ENCODE data around the gene NRXN2.

The NRXN2 gene

DNA sequence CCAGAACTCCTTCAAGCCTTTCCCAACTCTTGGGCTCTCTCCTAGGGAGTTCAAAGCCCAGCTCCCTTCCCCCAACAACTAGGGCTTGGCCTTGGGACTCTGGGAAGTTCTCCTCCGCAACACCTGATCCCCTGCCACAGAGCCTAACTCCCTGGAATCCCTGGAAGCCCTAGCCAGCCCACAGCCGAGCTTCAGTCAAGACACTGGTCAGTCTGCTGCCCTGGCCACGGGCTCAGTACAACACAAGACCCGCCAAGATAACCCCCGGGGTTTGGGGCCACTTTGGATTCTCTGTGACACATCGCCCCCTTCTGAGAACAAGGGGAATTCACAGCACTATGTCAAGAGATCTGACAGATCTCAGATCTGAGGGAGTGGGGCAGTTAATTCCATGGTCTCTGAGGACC lies 73.7 kb downstream of the NRXN2 start:
- no peak for DNase-seq (ENCODE audit: low spot score)

DNA sequence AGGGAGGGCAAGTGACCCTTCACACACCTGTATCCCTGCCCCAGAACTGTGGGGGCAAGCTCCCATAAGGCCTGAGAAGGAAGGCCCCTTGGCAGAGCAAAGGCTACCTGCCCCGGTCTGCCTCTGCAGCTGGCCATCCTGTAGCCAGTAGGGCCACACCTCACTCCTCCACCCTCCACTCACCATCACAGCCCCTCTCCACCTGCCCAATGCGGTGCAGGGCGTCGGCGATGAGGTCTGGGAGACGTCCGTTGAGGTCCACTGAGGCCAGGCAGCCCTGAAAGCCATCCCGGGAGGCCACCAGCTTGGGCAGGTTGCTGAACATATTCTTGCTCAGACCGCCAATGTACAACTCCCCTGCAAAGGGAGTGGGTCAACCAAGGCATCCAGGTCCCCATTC lies 74.4 kb downstream of the NRXN2 start:
- no peak for DNase-seq (ENCODE audit: low spot score)

DNA sequence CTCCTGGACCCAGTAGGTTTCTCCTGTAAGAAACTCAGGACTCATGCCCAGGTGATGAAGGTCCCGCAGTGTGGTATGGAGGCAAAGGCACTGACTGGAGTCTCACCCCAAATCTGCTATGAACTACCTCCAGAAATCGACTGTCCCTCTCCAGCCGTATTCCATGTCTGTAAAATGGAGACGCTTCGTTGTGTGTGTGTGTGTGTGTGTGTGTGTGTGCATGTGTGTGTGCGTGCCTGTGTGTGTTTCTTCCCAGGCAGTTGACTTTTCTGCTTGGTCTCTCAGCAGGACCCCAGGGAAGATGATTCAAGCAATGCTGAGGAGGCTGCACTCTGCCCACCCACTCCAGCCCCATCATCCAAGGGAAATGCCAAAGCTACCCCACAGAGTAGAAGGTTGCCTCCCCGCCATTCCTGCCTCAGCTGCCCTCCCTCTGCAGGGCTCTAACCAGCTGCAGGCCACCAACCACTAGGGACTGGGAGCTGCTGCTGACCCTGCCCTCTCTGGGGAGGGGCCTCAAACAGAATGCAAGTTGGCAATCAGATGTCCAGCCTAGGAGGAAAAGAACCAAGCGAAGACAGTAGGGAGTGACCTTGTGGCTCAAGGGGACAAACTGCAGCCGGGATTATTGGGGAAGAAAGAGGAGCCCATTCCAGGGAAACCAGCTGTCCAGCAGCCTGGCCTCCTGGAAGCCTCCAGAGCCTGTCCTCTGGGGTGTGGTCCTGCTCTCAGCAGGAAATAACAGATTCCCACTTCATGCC lies 75.8 kb downstream of the NRXN2 start:
- DNase-seq (ENCODE audit: low spot score) = no peak

DNA sequence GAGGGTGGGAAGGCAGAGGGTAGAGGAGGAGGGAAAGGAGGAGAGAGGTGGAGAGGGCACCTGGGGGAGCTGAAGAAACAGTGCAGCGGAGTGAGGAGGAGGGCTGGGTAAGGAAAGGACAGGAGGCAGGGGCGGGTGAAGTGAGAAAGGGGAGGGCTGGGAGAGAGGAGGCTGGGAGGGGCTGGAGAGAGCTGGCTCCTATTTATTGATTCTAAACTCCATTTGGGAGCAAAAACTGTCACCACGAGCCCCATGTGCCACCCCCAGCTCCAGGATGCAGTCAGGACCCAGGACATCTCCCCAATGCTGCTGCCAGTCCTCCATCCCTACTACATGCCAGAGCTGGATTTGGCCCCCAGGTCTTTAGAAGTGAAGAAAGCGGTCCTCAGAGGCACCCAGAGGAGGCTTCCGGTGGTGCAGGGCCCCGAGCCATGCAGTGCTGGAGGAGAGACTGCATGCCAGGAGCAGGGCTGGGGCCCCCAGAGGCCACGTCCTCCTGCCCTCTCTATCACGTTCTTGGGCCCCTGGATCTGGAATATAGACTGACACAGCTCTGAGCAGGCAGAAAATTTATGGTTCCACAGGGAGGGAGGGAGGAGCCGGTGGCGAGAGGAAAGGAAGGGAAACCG lies 78.2 kb downstream of the NRXN2 start:
- DNase-seq (ENCODE audit: low spot score) = no peak

DNA sequence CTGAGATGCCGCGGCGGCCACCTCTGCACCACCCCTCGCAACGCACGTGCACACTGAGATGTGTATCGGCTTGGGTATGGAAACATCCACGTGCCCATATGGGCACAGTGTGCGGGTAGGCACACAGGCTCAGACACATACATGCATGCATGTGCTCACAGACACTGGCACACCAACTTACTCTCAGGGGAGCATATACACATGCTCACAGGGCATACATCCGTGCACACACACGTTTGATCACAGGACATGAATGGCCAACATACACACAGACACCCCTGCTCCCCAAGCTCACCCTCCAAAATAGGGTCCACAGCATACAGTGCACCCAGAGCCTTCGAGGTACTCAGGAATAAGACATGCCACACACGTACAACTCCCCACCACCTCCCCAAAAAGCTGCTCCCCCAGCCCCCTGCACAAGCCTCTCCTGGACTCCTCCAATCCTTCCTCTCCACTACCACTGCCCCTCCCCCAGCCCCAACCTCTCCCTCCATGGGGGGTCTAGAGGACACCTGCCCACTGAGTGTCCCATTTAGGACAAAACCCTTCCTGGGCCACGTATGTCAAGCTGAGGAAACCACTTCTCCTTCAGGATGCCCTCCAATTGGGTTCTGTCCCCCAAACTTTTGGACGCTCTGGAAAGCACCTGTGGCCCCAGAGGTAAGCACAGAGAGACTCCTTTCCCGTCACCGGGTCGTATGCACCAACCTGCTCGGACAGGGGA lies 78.9 kb downstream of the NRXN2 start:
- DNase-seq (ENCODE audit: low spot score) = no peak

DNA sequence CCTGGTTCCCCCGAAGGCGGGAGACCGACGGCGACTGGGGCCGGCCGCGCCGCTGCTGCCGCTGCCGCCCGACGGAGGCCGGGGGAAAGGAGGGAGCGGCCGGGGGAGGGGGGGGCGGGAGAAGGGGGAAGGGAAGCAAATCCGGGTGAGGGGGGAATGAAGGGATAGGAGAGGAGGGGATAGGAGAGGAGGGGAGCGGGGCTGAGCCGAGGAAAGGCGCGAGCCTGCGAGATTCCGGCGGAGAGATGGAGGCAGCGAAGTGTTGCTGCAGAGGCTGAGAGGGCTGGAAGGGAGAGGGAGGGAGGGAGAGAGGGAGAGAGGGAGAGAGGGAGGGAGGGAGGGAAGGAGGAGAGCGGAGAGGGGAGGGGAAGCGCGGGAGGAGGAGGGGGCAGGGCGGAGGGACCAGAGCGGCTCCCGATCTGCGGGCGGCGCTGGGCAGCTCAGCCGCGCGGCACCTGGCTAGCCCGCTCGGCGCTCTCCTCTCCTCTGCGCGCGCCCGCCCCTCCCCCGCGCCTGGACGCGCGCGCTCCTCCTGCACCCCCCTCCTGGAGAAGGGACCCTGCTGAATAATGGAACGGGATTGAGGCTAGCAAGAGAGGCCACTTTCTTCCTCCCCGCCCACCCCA lies 79.6 kb downstream of the NRXN2 start:
- peak; percentile 56 for DNase-seq (ENCODE audit: low spot score)

DNA sequence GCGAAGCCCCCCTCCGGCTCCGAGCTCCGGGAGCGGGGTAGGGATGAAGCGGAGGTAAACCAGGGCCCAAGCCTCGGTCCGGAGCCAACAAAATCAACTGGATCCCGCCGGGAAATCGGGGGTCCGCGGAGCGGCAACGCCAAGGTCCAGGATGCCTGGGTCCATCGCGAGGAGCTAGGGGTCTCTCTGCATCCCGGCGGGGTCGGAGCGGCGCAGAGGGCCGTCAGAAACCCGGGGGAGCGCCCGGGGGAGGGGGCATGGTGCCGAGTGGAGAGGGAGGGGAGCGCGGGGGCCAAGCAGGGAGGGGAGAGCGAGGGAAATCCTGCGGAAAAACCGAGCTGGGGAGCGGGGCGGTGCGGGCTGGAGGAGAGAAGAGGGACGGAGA lies 80.1 kb downstream of the NRXN2 start:
- no peak for DNase-seq (ENCODE audit: low spot score)

DNA sequence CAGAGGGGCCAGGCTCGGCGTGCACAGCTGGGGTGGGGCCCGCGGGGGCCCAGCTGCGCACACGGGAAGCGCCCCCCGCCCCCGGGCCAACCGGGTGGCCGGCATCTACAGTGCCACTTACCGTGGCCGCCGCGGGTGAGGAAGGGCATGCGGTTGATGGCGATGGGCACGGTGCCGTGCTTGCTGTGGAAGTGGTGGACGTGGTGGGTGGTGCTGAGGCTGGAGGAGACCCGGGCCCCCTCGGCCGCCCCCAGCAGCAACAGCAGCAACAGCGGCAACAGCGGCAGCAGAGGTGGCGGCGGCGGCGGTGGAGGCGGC lies 80.6 kb downstream of the NRXN2 start:
- no peak for DNase-seq (ENCODE audit: low spot score)

DNA sequence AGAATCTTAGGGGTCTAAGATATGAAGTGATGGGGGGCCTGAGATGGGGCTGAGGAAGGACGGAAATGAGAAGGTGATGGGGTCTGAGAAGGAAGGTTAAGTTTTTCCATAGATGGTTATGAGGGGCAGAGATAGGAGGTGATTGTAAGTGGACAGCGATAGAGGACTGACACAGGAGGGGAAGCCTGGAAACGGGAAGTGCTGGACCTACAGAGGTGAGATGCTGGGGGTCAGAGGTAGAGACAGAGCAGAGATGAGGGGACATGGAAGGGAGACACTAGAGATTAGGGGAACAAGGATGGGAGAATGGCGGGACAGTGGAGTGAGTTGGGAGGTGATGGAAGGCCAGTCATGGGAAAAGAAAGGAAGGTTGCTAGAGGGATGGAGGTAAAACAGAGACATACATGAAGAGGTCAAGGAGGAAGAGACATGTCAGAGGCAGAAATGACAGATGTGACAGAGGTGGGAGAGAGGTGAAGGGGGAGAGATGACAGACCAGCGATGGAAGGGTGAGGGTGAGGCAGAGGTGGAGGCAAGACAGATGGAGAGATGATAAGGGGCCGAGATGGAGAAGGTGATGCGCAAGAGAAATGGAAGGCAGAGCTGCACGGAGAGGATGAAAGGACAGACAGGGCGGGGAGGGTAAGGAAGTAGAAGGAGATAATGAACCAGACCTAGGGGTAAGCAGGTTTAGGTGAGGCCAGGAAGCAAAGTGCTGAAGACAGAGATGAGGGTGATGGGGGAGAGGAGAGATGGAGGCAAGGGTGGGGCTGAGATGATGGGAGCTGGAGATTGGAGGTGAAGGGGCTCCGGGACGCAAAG lies 81.2 kb downstream of the NRXN2 start:
- no peak for DNase-seq (ENCODE audit: low spot score)

DNA sequence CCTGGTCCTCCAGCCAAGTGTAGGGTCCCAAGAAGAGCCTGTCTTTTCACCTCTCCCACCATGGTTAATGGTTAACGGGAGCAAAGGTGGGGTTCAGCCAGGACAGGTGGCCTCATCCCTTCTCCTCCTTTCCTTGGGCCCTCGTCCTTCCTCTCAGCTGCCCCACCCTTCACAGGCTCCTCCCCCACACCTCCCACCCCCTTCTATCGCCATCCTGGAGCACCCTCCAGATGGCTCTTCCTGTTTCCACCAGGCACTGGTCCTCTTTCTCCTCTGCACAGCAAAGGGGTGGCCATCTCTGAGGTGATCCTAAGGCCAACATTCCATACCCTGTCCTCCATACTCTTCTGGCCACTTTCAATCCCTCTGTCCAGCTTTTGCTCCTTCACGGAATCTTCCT lies 83.1 kb downstream of the NRXN2 start:
- no peak for DNase-seq (ENCODE audit: low spot score)

DNA sequence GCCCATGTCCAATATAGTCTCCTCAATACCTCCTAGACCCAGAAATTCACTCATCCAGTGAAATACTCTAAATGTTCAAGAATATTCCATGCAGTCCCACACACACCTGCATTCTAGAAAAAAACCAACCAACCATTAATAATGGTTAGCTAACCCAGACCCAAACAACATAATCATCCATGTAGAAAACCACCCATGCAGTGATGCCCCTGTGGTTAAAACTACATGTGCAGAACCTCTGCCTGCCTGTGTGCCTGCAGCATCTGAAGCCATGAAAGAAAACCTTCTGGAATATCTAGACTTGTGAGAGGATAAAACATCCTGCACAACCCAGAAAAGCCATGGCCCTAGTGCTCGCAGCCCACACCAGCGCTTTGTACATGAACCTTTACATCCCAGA lies 84.2 kb downstream of the NRXN2 start:
- no peak for DNase-seq (ENCODE audit: low spot score)

DNA sequence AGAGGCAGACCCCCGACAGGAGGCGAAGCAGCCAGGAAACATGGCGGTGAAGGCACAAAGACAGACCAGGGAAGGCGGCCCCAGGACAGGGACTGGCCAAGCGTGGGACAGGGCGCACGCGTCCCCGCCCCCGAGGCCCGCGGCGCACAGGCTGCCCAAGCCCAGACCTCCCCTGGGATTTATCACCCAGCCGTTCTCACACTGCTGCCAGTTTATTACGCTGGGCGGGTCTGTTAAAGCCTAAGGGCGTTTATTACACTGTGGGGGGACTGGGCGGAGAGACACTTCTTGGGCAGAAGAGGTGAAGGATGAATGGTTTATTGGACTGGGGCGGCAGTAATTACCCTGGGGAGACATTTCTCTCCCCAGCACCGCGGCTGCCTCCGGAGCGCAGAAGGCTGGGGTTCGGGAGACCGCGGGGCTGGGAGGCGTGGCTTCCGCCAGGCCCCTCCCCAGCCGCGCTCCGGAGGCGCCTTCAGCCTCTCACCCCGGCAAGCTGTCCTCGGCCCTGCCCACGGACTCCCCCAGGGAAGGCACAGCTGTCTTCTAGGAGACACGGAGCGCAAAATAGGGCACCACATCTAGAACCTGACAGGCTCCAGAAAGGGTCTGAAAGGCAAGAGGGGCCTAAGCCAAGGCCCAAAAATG lies 84.9 kb downstream of the NRXN2 start:
- no peak for DNase-seq (ENCODE audit: low spot score)

DNA sequence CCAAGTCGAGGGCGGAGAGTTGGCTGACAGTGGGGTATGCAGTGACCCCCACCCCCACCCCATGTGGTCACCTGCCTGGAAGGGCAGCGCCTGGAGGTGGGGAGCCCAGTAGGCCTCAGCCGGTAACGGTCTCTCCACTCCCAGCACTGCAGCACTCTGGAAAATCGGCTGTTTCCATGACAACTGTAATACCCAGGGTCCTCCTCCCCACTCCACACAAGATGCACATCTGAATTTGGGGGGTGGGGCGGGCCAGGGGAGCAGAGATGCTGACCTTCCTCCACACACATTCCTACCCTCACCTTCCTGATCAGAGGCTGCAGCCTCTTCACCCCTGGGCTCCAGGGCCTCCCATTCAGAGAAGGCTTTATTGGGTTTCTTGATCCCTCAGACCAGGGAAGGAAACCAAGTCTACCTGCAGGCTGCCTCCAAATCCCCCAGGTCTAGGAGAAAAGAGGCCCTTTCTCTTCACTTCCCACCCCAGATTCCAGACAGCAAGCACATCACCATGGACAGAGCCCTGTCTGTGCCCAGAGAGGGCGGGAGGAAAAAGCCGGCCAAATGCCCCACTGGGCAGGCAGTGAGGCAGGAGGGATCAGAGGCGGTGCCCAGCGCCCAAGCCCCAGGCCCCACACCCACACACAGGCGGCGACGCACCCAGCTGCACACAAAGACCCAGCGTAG lies 85.5 kb downstream of the NRXN2 start:
- DNase-seq (ENCODE audit: low spot score) = no peak

DNA sequence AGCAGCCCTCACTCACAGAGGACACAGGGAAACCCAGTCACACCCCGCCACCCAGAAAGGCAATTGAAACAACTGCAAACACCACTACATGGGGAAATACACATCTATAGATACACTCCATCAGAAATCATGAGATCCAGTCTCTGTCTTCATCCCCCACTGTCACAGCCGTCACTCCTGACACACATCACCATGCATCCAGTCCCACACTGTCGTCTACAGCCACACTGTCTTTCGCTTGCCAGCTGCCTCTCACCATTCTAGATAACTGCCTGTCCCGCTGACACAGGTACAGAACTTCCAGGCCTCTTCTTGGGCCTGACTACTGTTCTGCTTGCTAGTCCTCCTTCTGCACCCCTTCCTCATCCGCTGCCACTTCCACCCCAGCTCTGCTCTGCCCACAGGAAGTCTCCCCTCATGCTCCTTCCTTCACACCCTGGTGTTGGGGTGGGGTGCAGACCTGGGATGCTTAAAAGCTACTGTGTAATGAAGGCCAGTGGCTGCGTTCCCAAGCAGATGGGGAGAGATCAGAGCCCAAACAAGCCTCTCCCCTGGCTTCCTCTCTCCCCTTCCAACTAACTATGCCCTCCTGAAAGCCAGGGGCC lies 89.3 kb downstream of the NRXN2 start:
- DNase-seq (ENCODE audit: low spot score) = no peak

DNA sequence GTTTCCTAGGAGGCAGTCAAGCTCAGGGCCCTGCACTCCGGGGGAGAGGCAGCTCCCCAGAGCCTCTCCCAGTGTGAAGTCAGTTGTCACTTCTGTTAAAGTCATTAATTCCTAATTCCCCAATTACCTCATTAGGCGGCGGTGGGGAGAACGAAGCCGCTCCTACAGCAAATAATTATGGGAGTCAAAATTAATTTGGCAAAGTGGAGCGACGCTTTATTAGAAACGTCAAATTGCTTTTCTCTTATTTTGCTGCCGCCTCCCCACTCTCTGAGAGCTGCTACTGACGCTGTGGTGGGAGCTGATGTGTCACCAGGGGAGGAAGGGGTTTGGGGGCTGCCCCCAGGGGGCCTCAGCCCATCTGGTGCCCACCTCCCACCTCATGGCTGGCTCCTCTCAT lies 90.3 kb downstream of the NRXN2 start:
- DNase-seq (ENCODE audit: low spot score) = no peak

DNA sequence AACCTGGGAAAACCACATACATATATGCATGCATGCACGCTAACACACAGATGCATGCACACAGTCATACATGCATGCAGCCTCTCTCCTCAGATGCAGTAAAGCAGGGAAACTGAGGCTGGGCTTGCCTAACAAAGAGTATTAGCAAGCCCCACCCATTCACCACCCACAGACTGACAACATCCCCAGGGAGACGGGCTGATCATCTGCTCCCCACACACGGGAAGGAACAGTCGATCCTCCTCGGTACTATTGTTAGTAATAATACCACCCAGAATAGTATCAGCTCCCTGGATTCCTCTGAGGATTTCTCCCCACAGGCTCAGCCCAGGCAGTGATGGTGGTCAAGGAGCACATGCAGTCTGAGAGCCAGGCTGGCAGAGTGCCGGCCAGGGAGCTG lies 90.8 kb downstream of the NRXN2 start:
- no peak for DNase-seq (ENCODE audit: low spot score)

DNA sequence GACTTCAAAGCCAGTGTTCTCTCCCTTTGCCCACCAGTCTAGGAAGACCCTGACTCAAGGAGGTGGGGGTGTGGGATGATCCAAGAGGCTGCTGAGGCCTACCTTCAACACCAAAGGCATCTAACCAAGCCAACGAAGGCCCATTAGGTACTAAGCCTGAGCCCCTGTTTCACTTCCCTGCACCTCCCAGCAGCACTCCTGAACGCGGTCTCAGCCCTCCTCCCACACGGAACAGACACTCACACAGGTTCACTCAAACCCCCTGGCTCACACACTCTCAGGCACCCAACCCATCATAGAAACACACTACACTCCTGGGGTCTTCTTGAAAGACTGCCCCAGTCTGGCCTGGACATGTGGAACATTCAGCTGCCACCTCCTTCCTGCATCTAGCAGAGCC lies 91.3 kb downstream of the NRXN2 start:
- DNase-seq (ENCODE audit: low spot score) = no peak

DNA sequence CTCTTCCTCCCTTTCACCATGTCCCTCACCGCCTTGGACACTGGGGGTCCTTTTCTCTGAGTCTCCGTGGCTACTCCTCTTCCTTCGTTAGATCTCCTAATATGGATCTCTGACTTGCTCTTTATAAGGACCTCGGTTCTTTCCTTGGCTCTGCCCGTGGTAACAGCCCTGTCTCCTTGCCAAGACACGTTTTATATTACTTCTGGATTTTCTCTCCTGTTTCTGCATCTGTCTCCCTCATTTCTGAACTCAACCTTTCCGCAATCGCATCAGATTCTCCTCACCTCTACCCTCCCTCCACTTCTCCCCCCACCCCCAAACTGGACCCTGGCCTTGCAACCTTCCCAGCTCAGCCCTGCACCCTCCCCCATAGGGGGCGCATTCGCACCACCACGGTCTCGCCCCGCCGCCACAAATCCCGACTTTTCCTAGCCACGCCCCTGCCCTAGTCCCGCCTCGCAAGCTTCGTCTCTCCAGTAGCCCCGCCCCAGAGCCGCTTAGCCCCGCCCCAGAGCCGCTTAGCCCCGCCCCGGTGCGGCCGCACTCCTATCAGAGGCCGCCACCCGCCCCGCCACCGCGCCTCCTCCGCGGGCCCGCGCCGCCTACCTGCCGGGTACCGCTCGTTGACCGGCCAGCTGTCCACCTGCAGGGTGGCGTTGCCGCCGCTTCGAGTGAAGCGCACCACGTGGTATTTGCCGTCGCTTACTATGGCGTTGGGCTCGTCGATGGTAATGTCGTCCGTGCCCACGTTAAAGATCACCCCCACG lies 93.0 kb downstream of the NRXN2 start:
- no peak for DNase-seq (ENCODE audit: low spot score)

DNA sequence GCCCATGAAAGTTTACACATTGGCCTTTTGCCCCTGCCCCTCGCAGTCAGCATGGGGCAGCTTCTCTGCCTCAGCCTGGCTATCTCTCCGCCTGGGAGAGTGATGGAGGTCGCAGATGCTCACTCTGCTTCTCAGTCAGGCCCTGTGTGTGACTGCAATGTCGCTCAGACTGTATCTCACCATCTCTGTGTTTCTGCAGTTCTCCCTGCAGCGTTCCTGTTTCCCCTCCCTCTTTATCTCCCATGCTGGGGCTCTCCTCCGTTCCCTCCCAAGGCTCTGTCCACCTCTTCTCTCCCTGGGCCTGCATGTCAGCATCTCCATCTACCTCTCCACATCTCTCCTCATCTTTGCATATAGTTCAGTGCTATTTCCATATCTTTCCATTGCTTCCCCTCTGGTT lies 93.9 kb downstream of the NRXN2 start:
- no peak for DNase-seq (ENCODE audit: low spot score)

DNA sequence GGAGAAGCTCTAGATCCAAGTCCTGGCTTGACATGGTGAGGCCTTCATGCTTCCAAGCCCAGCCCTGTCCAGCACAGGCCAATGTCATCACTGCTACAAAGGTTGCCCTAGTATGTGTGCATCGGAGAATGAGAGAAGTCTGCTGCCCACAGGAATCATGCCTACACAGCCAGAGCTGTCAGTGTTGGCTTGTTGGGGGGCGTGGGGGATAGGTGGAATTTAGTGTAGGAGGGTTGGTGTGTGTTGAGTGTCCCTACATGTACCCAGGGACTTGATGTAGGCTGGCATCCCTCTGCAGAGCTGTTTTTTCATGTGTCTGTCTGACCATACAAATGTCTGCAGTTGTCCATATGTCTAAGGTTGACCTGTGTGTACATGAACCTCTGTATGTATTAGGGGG lies 94.4 kb downstream of the NRXN2 start:
- no peak for DNase-seq (ENCODE audit: low spot score)
